GM12878 (cell line): Measurements from ENCODE around the gene MAL. TPM values are rescaled to one million over a fixed set of nuclear protein-coding genes. Genes with fewer than 3 reads are reported as not detected.
A peak's percentile ranks its signal among the peaks of the same experiment; 100 is the strongest.

Experiments used
- BHLHE40 ChIP-seq, 2 experiments: fragments of 450-650 bp in 1 of 2; IDR thresholded peaks; 2 replicates each; pipeline ENCODE4 v1.6.1; 2011 to 2017; ENCODE audit warnings: low read depth in 2 of 2, borderline replicate concordance in 1 of 2, improper control_type of control experiment in 1 of 2, low read length in 1 of 2, mild to moderate bottlenecking in 1 of 2
- CTCF ChIP-seq, 3 experiments: IDR thresholded peaks in 2 of 3; conservative IDR thresholded peaks in 1 of 3; 2 replicates each; pipeline ENCODE4 v1.5.1; 2011; ENCODE audit warnings: low read depth in 3 of 3, low read length in 3 of 3, mild to moderate bottlenecking in 3 of 3, control low read depth in 2 of 3, moderate library complexity in 2 of 3, inconsistent platforms in 1 of 3, mixed read lengths in 1 of 3; ENCODE audit not compliant: control insufficient read depth in 2 of 3, insufficient read depth in 1 of 3; ENCODE audit errors: extremely low read depth in 1 of 3
- EP300 ChIP-seq, 2 experiments: fragments of 150-350 bp in 1 of 2; IDR thresholded peaks; 2 replicates each; pipeline ENCODE4 v1.6.1; 2011 to 2012; ENCODE audit warnings: low read depth in 2 of 2, low read length in 2 of 2, borderline replicate concordance in 1 of 2, improper control_type of control experiment in 1 of 2, inconsistent platforms in 1 of 2; ENCODE audit not compliant: control insufficient read depth in 1 of 2
- MEF2B ChIP-seq: fragments of 450-650 bp; IDR thresholded peaks from 2 replicates; pipeline ENCODE4 v1.6.1; 2018; ENCODE audit warnings: mild to moderate bottlenecking, moderate library complexity; ENCODE audit not compliant: partially characterized antibody, poor library complexity, severe bottlenecking
- SMC3 ChIP-seq: IDR thresholded peaks from 2 replicates; pipeline ENCODE4 v1.6.1; 2011; ENCODE audit warnings: low read length, improper control_type of control experiment, borderline replicate concordance
- WRNIP1 ChIP-seq: IDR thresholded peaks from 2 replicates; pipeline ENCODE4 v1.6.1; 2011; ENCODE audit warnings: low read depth, low read length, improper control_type of control experiment, borderline replicate concordance
- YBX1 ChIP-seq: fragments of 450-650 bp; IDR thresholded peaks from 2 replicates; pipeline ENCODE4 v1.6.1; 2016; ENCODE audit warnings: antibody characterized with exemption
- ZBED1 ChIP-seq: IDR thresholded peaks from 2 replicates; pipeline ENCODE4 v1.6.1; 2016; ENCODE audit warnings: borderline replicate concordance
- polyA plus RNA-seq, 11 experiments: library from polyadenylated mRNA; depleted of rRNA in 4 of 11; unstranded in 6 of 11; stranded (reverse) in 5 of 11; fragments of >200 nt; fragmentation: Nextera tagmentation in 4 of 11; fragmentation: Illumina TruSeq in 1 of 11; extraction: Ambion mirVana in 4 of 11; extraction: Trizol in 1 of 11; gene quantifications; 1 replicate in 1 of 11; 2 replicates in 10 of 11; pipeline versions ENCODE4 v1.2.1 to v1.2.3, GENCODE V29; 2011 to 2016; ENCODE audit warnings: inconsistent platforms in 2 of 11, missing spikeins in 2 of 11, low read depth in 1 of 11
- total RNA-seq, 4 experiments: library from RNA; depleted of rRNA in 3 of 4; stranded (reverse); fragments of >200 nt in 3 of 4; fragmentation: Illumina TruSeq in 1 of 4; extraction: Trizol in 1 of 4; gene quantifications; 2 replicates each; pipeline versions ENCODE4 v1.2.1 to v1.2.3, GENCODE V29; 2013 to 2021
- TF ChIP-seq, protein P1 (sequence below): fragments of 450-650 bp; IDR thresholded peaks from 2 replicates; pipeline ENCODE4 v1.6.1; 2017; ENCODE audit warnings: mild to moderate bottlenecking, moderate library complexity

The MAL gene
- total and polyA plus RNA-seq, 10 of the 15 experiments (the other 5 are each of a cell fraction or from before 2014, with no cell fraction given), result 1.3 to 4.5 (median 1.7) TPM

DNA sequence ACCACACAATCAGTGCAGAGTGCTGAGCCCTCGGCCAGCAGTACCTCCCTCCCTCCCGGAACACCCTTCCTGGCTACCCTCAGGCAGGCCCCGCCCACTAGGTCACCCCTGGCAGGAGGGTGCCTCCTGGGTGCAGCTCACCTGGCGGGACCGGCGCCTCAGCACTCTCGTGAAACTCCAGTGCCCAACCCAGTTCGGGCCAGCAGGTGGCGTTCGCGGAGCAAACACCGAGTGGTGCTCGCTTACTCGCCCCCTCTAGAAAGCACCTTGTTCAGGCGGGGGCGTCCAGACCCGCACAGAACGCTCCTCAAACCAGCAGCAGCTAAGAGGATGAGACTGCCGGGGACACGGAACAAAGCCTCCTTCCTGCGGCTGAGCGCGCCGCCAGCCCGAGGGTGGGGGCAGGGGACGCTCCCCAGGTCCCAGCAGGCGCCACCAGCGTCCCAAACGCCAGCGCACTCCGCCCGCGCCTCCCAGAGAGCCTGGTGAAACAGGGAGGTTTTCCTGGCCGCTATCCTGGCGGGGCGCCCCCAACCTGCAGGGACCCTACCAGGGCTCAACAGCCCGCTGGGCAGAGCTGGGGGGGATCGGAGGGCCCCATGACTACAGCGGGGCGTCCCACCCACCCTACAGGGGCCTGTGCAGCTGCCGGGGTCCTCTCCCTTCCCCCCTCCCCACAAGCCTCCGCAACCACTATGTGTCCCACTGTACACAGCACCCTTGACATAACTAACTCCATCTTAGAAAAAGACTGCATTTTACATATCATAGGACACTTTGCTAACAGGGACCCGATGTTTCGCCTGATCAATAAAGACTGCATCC lies 51.4 kb downstream of the MAL start (continued):
- no peak for TF ChIP-seq EP300 (IDR thresholded peaks at IDR 0.05; ENCODE audit: borderline replicate concordance in 1 of 2, control insufficient read depth in 1 of 2, low read depth in 2 of 2, low read length in 2 of 2)
- peak; percentile 76 to 91 (median 84) for TF ChIP-seq CTCF (IDR thresholded peaks at IDR 0.05 in 2 of 3, conservative IDR thresholded peaks at IDR 0.05 in 1 of 3; ENCODE audit: control insufficient read depth in 2 of 3, extremely low read depth in 1 of 3, insufficient read depth in 1 of 3, low read depth in 3 of 3, low read length in 3 of 3)
- TF ChIP-seq MEF2B, result no peak
- no peak for TF ChIP-seq YBX1
- TF ChIP-seq, protein P1, sequence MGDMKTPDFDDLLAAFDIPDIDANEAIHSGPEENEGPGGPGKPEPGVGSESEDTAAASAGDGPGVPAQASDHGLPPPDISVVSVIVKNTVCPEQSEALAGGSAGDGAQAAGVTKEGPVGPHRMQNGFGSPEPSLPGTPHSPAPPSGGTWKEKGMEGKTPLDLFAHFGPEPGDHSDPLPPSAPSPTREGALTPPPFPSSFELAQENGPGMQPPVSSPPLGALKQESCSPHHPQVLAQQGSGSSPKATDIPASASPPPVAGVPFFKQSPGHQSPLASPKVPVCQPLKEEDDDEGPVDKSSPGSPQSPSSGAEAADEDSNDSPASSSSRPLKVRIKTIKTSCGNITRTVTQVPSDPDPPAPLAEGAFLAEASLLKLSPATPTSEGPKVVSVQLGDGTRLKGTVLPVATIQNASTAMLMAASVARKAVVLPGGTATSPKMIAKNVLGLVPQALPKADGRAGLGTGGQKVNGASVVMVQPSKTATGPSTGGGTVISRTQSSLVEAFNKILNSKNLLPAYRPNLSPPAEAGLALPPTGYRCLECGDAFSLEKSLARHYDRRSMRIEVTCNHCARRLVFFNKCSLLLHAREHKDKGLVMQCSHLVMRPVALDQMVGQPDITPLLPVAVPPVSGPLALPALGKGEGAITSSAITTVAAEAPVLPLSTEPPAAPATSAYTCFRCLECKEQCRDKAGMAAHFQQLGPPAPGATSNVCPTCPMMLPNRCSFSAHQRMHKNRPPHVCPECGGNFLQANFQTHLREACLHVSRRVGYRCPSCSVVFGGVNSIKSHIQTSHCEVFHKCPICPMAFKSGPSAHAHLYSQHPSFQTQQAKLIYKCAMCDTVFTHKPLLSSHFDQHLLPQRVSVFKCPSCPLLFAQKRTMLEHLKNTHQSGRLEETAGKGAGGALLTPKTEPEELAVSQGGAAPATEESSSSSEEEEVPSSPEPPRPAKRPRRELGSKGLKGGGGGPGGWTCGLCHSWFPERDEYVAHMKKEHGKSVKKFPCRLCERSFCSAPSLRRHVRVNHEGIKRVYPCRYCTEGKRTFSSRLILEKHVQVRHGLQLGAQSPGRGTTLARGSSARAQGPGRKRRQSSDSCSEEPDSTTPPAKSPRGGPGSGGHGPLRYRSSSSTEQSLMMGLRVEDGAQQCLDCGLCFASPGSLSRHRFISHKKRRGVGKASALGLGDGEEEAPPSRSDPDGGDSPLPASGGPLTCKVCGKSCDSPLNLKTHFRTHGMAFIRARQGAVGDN, result peak; percentile 72
- TF ChIP-seq WRNIP1, result no peak
- peak in 1 of 2 experiments; percentile 44; a peak in 1 of 4 replicates for TF ChIP-seq BHLHE40 (IDR thresholded peaks at IDR 0.05; ENCODE audit: borderline replicate concordance in 1 of 2, low read depth in 2 of 2, low read length in 1 of 2)
- peak; percentile 45; the same call in 1 of the 2 replicates for TF ChIP-seq SMC3
- no peak for TF ChIP-seq ZBED1
